Testis (tissue), 2 donors: ENCODE measurements around the gene IL2RG.

Source experiments
- CTCF ChIP-seq, 3 experiments: fragments of 450-650 bp in 2 of 3; fragments of 200-600 bp in 1 of 3; sonication (generic) in 1 of 3; IDR thresholded peaks; one replicate each; pipeline ENCODE4 v1.5.1; 2016 to 2019; ENCODE audit warnings: antibody characterized with exemption in 3 of 3, mild to moderate bottlenecking in 2 of 3, moderate library complexity in 1 of 3
- POLR2A ChIP-seq: fragments of 450-650 bp; IDR thresholded peaks from one replicate; pipeline ENCODE4 v1.6.1; 2017; ENCODE audit warnings: antibody characterized with exemption, mild to moderate bottlenecking, moderate library complexity

GRCh38 chrX:71107762-71108360 lies 3.5 kb downstream of the IL2RG start:
- no peak for TF ChIP-seq CTCF (IDR thresholded peaks at IDR 0.05)
- TF ChIP-seq POLR2A: no peak
